ENCODE measurements around the gene JARID2. TPM values are rescaled to one million over a fixed set of nuclear protein-coding genes. Genes with fewer than 3 reads are reported as not detected.

The JARID2 gene
- total RNA-seq, 4 donors from 2014 or later = 10.8 to 31.6 (median 14.3) TPM

DNA sequence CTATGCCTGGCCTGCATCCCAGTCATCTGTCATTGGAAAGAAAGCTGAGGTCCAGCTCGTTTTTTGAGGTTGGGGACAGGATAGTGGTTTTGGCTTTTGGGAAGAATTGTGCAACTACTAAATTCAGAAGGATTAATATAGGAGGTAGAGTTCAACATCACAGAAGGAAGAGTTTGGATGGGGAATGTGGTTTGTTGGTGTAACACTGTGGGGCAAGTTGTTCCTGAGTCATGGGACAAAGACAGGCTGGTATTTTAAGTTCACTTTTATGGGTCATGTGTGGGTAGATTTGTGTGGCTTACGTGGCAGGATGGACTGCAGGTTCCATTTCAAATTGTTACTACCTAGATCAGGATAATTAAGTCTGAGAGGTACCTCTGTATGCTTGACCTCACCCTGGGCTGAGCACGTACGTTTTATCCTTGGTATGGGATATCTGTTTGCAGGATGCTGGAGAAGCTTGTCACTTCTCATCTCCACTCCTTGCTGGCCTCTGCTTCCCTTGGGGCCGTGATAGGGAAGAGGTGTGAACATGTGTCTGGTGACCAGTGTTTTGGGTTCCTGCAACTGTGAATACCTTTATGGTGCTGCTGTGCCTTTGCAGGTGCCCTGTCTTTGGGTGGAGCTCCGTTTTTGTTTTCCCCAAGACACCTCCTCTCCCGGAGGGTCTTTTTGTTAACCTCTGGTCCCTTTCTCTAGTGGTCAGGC lies 177.6 kb downstream of the JARID2 start:
- ATAC-seq (ENCODE audit: low FRiP score) (no peak), DNase-seq (ENCODE audit: low spot score) (no peak)
- TF ChIP-seq, protein P1, sequence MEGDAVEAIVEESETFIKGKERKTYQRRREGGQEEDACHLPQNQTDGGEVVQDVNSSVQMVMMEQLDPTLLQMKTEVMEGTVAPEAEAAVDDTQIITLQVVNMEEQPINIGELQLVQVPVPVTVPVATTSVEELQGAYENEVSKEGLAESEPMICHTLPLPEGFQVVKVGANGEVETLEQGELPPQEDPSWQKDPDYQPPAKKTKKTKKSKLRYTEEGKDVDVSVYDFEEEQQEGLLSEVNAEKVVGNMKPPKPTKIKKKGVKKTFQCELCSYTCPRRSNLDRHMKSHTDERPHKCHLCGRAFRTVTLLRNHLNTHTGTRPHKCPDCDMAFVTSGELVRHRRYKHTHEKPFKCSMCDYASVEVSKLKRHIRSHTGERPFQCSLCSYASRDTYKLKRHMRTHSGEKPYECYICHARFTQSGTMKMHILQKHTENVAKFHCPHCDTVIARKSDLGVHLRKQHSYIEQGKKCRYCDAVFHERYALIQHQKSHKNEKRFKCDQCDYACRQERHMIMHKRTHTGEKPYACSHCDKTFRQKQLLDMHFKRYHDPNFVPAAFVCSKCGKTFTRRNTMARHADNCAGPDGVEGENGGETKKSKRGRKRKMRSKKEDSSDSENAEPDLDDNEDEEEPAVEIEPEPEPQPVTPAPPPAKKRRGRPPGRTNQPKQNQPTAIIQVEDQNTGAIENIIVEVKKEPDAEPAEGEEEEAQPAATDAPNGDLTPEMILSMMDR (IDR thresholded peaks at IDR 0.05) = no peak

DNA sequence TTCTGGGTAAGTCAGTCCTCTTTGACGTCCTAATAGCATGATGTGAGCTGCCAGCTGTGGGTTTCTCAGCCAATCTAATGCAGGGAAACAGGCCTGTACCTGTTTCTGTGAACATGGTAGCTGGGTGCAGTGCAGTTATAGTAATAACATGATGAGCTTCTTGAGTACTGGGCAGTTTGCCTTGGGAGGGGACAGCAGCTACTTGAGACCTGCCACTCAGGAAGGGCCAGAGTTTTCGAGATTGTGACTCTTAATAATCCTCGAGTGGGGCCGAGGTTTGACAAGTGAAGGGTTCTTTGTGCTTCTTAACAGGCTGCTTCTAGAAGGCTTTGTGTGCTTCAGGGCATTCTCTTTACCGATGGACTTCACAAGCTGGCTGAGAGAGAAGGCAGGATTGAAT lies 180.1 kb downstream of the JARID2 start:
- TF ChIP-seq, protein P1 (IDR thresholded peaks at IDR 0.05) = no peak
- ATAC-seq (ENCODE audit: low FRiP score) = no peak

DNA sequence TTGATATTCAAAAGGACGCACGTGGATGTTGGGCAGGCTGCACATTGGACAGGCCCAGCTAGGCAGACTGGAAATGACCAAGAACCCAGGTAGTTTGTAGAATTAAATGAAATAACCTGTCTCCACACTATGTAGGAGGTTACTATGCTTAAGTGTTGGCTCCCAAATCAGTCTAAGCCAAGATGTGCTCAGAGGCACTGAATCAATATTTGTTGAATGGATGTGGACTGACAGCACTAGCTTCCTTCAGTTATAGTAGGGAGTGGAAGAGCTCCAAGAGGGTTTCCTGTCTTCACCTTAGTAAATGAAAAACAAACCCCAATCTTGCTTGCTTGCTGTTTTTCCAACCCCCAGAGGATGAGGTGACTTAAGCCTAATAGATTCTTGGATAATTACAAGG lies 180.5 kb downstream of the JARID2 start:
- TF ChIP-seq, protein P1 (IDR thresholded peaks at IDR 0.05) = no peak
- ATAC-seq (ENCODE audit: low FRiP score) (no peak), DNase-seq (ENCODE audit: low spot score) (no peak)

More for the DNA sequence above, 180.1 kb downstream of the JARID2 start:
- no peak for DNase-seq (ENCODE audit: low spot score)

DNA sequence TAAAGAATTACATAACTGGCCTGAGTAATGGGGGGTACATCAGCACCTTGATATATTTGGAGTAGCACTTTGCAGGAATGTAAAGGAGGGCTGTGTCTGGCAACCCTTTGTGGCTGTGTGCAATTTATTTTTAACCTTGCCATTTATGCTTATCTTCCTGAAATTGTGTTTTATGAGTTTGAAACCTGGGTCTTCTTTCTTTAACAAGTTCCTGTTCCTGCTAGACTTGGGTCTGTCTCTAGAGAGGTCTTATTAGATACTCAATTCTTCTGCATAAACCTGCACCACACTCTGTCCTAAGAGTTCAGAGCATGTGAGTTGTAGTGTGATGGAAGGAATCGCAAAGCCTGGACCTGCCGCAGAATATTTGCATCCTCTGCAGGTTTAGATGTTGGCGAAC lies 181.0 kb downstream of the JARID2 start:
- no peak for DNase-seq (ENCODE audit: low spot score)
- ATAC-seq (ENCODE audit: low FRiP score) = no peak
- TF ChIP-seq, protein P1 (IDR thresholded peaks at IDR 0.05) = no peak

DNA sequence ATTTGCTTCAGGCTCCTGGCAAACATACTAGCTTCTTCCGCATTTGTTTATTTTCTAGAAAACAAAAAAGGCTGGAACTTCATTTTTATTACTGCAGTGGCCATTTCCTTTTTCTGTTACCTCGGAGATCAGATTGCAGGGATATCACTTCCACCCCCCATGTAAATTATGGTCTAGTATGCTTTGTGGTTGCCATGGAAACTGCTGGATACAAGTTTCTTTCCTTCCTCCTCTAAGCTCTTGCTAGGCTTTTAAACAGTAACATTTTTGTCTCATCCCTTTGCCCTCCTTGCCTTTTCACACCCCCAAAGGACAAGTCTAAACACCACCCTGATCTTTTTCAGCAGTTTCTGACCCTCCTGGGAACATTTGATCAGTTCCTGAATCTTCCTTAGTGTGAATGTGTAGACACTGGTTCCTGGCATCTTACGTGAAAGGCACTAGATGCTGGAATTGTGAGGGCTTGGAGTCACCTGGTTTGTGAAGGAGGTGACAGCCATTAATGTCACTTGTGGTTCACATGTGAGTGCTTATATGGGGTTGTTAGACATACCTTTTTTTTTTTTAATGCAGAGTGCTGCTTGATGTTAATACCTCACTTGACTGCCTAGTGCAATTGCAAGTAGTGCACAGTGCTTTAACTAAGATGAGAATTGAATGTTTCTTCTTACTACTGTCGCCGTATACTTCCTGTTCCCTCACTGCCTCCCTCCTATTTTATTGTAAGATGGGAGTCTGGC lies 181.6 kb downstream of the JARID2 start:
- TF ChIP-seq, protein P1 (IDR thresholded peaks at IDR 0.05) = no peak
- no peak for DNase-seq (ENCODE audit: low spot score)
- no peak for ATAC-seq (ENCODE audit: low FRiP score)

DNA sequence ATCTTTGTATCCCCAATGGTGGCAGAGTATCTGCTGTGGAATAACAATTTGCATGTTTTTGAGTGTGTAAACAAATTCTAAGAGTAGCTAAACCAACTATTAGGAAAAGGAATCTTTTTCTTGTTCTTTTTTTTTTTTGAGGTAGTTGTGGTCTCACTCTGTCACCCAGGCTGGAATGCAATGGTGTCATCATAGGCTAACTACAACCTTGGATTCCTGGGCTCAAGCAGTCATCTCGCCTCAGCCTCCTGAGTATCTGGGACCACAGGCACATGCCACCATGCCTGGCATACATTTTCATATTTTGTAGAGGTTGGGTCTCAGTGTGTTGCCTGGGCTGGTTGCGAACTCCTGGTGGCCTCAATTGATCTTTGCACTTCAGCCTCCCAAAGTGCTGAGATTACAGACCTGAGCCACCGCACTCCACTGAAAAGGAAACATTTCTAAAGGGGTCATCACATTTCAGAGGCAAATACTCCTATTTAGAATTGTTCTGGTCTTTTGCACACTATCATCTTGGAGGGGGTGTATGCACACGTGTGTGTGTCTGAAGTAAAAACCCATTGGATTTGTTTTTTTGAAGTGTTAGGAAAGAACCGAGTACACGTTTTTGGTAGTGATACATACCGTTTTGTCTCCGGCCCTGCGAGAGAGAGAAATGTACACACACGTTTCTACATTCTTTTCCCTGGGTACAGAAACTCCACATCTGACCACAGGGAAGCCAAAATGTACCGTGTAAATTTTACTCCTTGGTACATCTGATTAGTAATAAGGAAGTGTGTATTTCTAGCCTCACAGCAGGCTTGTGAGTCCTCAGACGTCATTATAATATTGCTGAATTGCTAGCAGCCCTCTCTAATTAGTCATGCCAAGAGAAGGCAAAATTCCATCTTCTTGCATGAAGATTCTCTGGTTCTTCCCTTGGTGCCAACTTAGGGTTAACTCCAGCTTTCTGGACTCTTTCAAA lies 183.6 kb downstream of the JARID2 start:
- DNase-seq (ENCODE audit: low spot score) (no peak), ATAC-seq (ENCODE audit: low FRiP score) (no peak)
- TF ChIP-seq, protein P1 (IDR thresholded peaks at IDR 0.05) = no peak
